Sigmoid colon (tissue), 4 donors: ENCODE results near the gene TTLL8.
"Not testable (repeated sequence)": the region's sequence is repeated elsewhere in the genome, so short reads cannot be mapped to it uniquely, and the experiment has no call there.

ENCODE experiments used
- EP300 ChIP-seq, 4 donors: sonication (generic); formaldehyde crosslinking; IDR thresholded peaks; one replicate each; pipeline ENCODE4 v1.6.1; 2017; ENCODE audit warnings: antibody characterized with exemption in 4 of 4
- POLR2A ChIP-seq, 2 donors: fragments of 450-650 bp; IDR thresholded peaks; one replicate each; pipeline ENCODE4 v1.6.1; 2016; ENCODE audit warnings: antibody characterized with exemption in 2 of 2, mild to moderate bottlenecking in 2 of 2, moderate library complexity in 2 of 2
- POLR2AphosphoS5 ChIP-seq, 4 donors: sonication (generic); formaldehyde crosslinking; IDR thresholded peaks; one replicate each; pipeline ENCODE4 v1.6.1; 2017; ENCODE audit warnings: antibody characterized with exemption in 4 of 4
- TF ChIP-seq, protein P1 (sequence below), 4 experiments: fragments of 450-650 bp in 3 of 4; fragments of 200-600 bp in 1 of 4; IDR thresholded peaks; one replicate each; pipeline ENCODE4 v1.5.1; 2016 to 2019; ENCODE audit warnings: antibody characterized with exemption in 4 of 4, mild to moderate bottlenecking in 3 of 4, moderate library complexity in 2 of 4

DNA sequence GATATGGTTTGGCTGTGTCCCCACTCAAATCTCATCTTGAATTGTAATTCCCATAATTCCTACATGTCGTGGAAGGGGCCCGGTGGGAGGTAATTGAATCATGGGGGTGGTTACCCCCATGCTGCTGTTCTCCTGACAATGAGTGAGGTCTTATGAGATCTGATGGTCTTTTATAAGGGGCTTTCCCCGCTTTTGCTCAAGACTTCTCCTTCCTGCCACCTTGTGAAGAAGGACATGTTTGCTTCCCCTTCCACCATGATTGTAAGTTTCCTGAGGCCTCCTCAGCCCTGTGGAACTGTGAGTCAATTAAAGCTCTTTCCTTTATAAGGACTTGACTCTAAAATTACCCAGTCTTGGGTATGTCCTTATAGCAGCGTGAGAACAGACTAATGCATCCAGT lies 28.9 kb upstream of the TTLL8 start:
- TF ChIP-seq, protein P1, sequence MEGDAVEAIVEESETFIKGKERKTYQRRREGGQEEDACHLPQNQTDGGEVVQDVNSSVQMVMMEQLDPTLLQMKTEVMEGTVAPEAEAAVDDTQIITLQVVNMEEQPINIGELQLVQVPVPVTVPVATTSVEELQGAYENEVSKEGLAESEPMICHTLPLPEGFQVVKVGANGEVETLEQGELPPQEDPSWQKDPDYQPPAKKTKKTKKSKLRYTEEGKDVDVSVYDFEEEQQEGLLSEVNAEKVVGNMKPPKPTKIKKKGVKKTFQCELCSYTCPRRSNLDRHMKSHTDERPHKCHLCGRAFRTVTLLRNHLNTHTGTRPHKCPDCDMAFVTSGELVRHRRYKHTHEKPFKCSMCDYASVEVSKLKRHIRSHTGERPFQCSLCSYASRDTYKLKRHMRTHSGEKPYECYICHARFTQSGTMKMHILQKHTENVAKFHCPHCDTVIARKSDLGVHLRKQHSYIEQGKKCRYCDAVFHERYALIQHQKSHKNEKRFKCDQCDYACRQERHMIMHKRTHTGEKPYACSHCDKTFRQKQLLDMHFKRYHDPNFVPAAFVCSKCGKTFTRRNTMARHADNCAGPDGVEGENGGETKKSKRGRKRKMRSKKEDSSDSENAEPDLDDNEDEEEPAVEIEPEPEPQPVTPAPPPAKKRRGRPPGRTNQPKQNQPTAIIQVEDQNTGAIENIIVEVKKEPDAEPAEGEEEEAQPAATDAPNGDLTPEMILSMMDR (IDR thresholded peaks at IDR 0.05): not testable (repeated sequence)
- not testable (repeated sequence) for TF ChIP-seq POLR2A, EP300, POLR2AphosphoS5 (IDR thresholded peaks at IDR 0.05)
